Mucosa of descending colon (tissue), 3 donors: Measurements from ENCODE around the gene AK9. TPM values are rescaled to one million over a fixed set of nuclear protein-coding genes. Genes with fewer than 3 reads are reported as not detected.
A peak's percentile ranks its signal among the peaks of the same experiment; 100 is the strongest.

Experiments used
- ATAC-seq: fragments of 200-7000 bp; cut with Tn5 transposase; one replicate; pipeline ENCODE4 v1.9.1; 2020; ENCODE audit warnings: mild to moderate bottlenecking, moderate library complexity
- DNase-seq, 3 donors: peaks; one replicate each; pipeline ENCODE4 v3.0.0-alpha.2; 2020
- H3K36me3 ChIP-seq: fragments of 200-600 bp; one replicate; pipeline ENCODE4 v1.8.0; 2021; ENCODE audit warnings: low read depth, mild to moderate bottlenecking
- H3K4me1 ChIP-seq: fragments of 200-600 bp; one replicate; pipeline ENCODE4 v1.8.0; 2021; ENCODE audit warnings: low read depth, mild to moderate bottlenecking
- H3K4me3 ChIP-seq: fragments of 200-600 bp; one replicate; pipeline ENCODE4 v1.8.0; 2021; ENCODE audit warnings: mild to moderate bottlenecking
- H3K9me3 ChIP-seq: fragments of 200-600 bp; one replicate; pipeline ENCODE4 v1.8.0; 2021; ENCODE audit warnings: mild to moderate bottlenecking
- CTCF ChIP-seq: fragments of 200-600 bp; IDR thresholded peaks from one replicate; pipeline ENCODE4 v1.8.0; 2022; ENCODE audit warnings: antibody characterized with exemption, mild to moderate bottlenecking
- intact Hi-C, 2 donors: fragments of 100-400 bp; cut with DNase I in 1 of 2; cut with micrococcal nuclease in 1 of 2; formaldehyde crosslinking; loops; one replicate each; pipeline versions ENCODE4 v1.11.0 to v1.11.1; 2022; cut with DNase I, micrococcal nuclease
- total RNA-seq, 3 donors: library from RNA; stranded (reverse); fragmentation: NEBNext Ultra II Directional in 2 of 3; extraction: Animal tissue kit (Norgen Biotek cat#: 25700) in 2 of 3; gene quantifications; one replicate each; pipeline versions ENCODE4 v1.2.1 to v1.2.4, GENCODE V29; 2021 to 2023
- donor health status: DM: no; HTN: no; CAD: no; lungs with moderate emphysema.
- donor health status: DM: no; HTN: no; CAD: no.
- donor health status: DM: no; HTN: yes; CAD: no.

The AK9 gene
- total RNA-seq, 3 donors from 2014 or later = 7.2 to 15.0 (median 10.9) TPM

- intact Hi-C loops = no loop called here
- Histone ChIP-seq H3K4me1 (peaks cover 10% of the 10 kb centered on the region), H3K9me3 (no peaks in the 10 kb centered on the region), H3K36me3 (no peaks in the 10 kb centered on the region), H3K4me3 (no peak overlapping the region)
- ATAC-seq (no peak), DNase-seq (no peak)
- TF ChIP-seq CTCF = no peak
These were observed 243.9 kb downstream of the AK9 start for GRCh38 chr6:109447087-109447486.

GRCh38 chr6:109446541-109446940 lies 244.5 kb downstream of the AK9 start:
- DNase-seq = no peak
- TF ChIP-seq CTCF = no peak
- H3K9me3 ChIP-seq = no peaks in the 10 kb centered on the region
- intact Hi-C loops = no loop called here
- peaks cover 15% of the 10 kb centered on the region for H3K4me1 ChIP-seq
- no peaks in the 10 kb centered on the region for H3K36me3 ChIP-seq
- ATAC-seq = no peak
- no peak overlapping the region for H3K4me3 ChIP-seq

- ATAC-seq (peak; percentile 44), DNase-seq (peak; percentile 70 to 79 (median 75))
- no peak for TF ChIP-seq CTCF
- H3K4me3 ChIP-seq = no peak overlapping the region
- no peaks in the 10 kb centered on the region for H3K36me3 ChIP-seq
- H3K4me1 ChIP-seq = peaks cover 16% of the 10 kb centered on the region
- H3K9me3 ChIP-seq = no peaks in the 10 kb centered on the region
- intact Hi-C loops = no loop called here
These were observed 244.9 kb downstream of the AK9 start for GRCh38 chr6:109446072-109446471.

GRCh38 chr6:109445382-109445781 lies 245.6 kb downstream of the AK9 start:
- Histone ChIP-seq H3K4me1 (peaks cover 16% of the 10 kb centered on the region), H3K4me3 (no peak overlapping the region), H3K9me3 (no peaks in the 10 kb centered on the region), H3K36me3 (no peaks in the 10 kb centered on the region)
- DNase-seq = no peak
- intact Hi-C loops = no loop called here
- no peak for TF ChIP-seq CTCF
- no peak for ATAC-seq

- no peak for ATAC-seq
These were observed 247.5 kb downstream of the AK9 start for GRCh38 chr6:109443425-109443950.

More at GRCh38 chr6:109443425-109443950, 247.5 kb downstream of the AK9 start:
- intact Hi-C loops = no loop called here
- no peak overlapping the region for H3K4me3 ChIP-seq
- no peaks in the 10 kb centered on the region for H3K36me3 ChIP-seq
- peaks cover 16% of the 10 kb centered on the region for H3K4me1 ChIP-seq
- no peak for DNase-seq
- no peak for TF ChIP-seq CTCF
- H3K9me3 ChIP-seq = no peaks in the 10 kb centered on the region

Other genes starting within 250 kb of the AK9 start
- 10 to 100 TPM; 43.1 to 72.9 (median 57.8) TPM for gene MICAL1, start 235.4 kb downstream of the AK9 start, total RNA-seq
- gene ZBTB24, start 208.0 kb downstream of the AK9 start, total RNA-seq = 1 to 10 TPM; 6.5 to 7.7 (median 6.9) TPM
- 10 to 100 TPM; 14.9 to 18.6 (median 15.9) TPM for gene FIG4, start 94 bp upstream of the AK9 start, total RNA-seq